A673 (cell line): Measurements from ENCODE around the gene PROSER2.

Experiments used
- CTCF ChIP-seq: fragments of 300-800, 200-600 bp; sonication (generic); conservative IDR thresholded peaks from 2 replicates; pipeline ENCODE4 v1.5.1; 2017; ENCODE audit warnings: low read depth, mild to moderate bottlenecking, antibody characterized with exemption, low read length, moderate library complexity, mixed read lengths
- EZH2 ChIP-seq: fragments of 200-600 bp; sonication (generic); IDR thresholded peaks from 2 replicates; pipeline ENCODE4 v1.6.1; 2017; ENCODE audit warnings: borderline replicate concordance, low read depth, mild to moderate bottlenecking, mixed read lengths, antibody characterized with exemption, low read length; ENCODE audit not compliant: poor library complexity, severe bottlenecking

GRCh38 chr10:11841375-11841774 is 18.2 kb downstream of the PROSER2 start:
- TF ChIP-seq CTCF = no peak
- TF ChIP-seq EZH2 = no peak
